SU-DHL-6 (cell line): Measurements from ENCODE around the gene KLRF1.

ENCODE experiments used
- H2AFZ ChIP-seq: fragments of 200-600 bp; sonication (generic); 2 replicates; pipeline ENCODE4 v1.6.1; 2014; ENCODE audit warnings: low read depth, mild to moderate bottlenecking, moderate library complexity, mixed read lengths, antibody characterized with exemption, low read length; ENCODE audit not compliant: severe bottlenecking
- H3F3A ChIP-seq: fragments of 200-600 bp; shearing (Covaris generic); 2 replicates; pipeline ENCODE4 v1.6.0; 2016; ENCODE audit warnings: antibody characterized with exemption, mild to moderate bottlenecking; ENCODE audit not compliant: insufficient read depth
- H3K27ac ChIP-seq: fragments of 200-600 bp; sonication (generic); 2 replicates; pipeline ENCODE4 v1.5.1; 2016; ENCODE audit warnings: low read depth, mild to moderate bottlenecking, low read length, moderate library complexity, mixed read lengths
- H3K27me3 ChIP-seq: fragments of 200-600 bp; sonication (generic), shearing (Covaris generic); 2 replicates; pipeline ENCODE4 v1.6.0; 2014; ENCODE audit warnings: mild to moderate bottlenecking, low read length
- H3K36me3 ChIP-seq: fragments of 200-600 bp; sonication (generic); 2 replicates; pipeline ENCODE4 v1.6.1; 2014; ENCODE audit warnings: mild to moderate bottlenecking, low read length, mixed read lengths
- H3K4me2 ChIP-seq: fragments of 300-600, 200-600 bp; shearing (Covaris generic), sonication (generic); 2 replicates; pipeline ENCODE4 v1.6.0; 2014; ENCODE audit warnings: low read length, low read depth, mild to moderate bottlenecking; ENCODE audit not compliant: poor library complexity, severe bottlenecking
- H3K4me3 ChIP-seq: fragments of 200-600 bp; sonication (generic); 2 replicates; pipeline ENCODE4 v1.5.1; 2014; ENCODE audit warnings: antibody characterized with exemption, low read length, mild to moderate bottlenecking, mixed read lengths; ENCODE audit not compliant: insufficient read depth, poor library complexity, severe bottlenecking
- H3K79me2 ChIP-seq: fragments of 200-600 bp; sonication (generic); 2 replicates; pipeline ENCODE4 v1.6.1; 2014; ENCODE audit warnings: mild to moderate bottlenecking, low read length, moderate library complexity; ENCODE audit not compliant: insufficient read depth
- H3K9ac ChIP-seq: fragments of 200-600 bp; sonication (generic); 2 replicates; pipeline ENCODE4 v1.7.0; 2014; ENCODE audit warnings: mild to moderate bottlenecking, low read length
- H3K9me2 ChIP-seq: fragments of 200-600 bp; sonication (generic); replicated peaks from 2 replicates; pipeline ENCODE4 v1.6.1; 2014; ENCODE audit warnings: low read length; ENCODE audit not compliant: insufficient read depth
- H3K9me3 ChIP-seq: fragments of 200-600 bp; sonication (generic); 2 replicates; pipeline ENCODE4 v1.6.1; 2014; ENCODE audit warnings: low read length, mixed read lengths; ENCODE audit not compliant: insufficient read depth
- H4K20me1 ChIP-seq: fragments of 200-600 bp; sonication (generic); 2 replicates; pipeline ENCODE4 v1.6.1; 2014; ENCODE audit warnings: low read depth, mild to moderate bottlenecking, antibody characterized with exemption, low read length, moderate library complexity, mixed read lengths
- EZH2phosphoT487 ChIP-seq: fragments of 200-600 bp; sonication (generic), shearing (Covaris generic); conservative IDR thresholded peaks from 2 replicates; pipeline ENCODE4 v1.6.1; 2018; ENCODE audit warnings: mild to moderate bottlenecking, antibody characterized with exemption, low read length, moderate library complexity, mixed read lengths
- TF ChIP-seq, protein P1 (sequence below): fragments of 200-600 bp; sonication (generic); IDR thresholded peaks from one replicate; pipeline ENCODE4 v1.5.1; 2017; ENCODE audit warnings: antibody characterized with exemption, mild to moderate bottlenecking, low read length, moderate library complexity; ENCODE audit not compliant: insufficient read depth, poor library complexity, severe bottlenecking

KLRF1 gene

DNA sequence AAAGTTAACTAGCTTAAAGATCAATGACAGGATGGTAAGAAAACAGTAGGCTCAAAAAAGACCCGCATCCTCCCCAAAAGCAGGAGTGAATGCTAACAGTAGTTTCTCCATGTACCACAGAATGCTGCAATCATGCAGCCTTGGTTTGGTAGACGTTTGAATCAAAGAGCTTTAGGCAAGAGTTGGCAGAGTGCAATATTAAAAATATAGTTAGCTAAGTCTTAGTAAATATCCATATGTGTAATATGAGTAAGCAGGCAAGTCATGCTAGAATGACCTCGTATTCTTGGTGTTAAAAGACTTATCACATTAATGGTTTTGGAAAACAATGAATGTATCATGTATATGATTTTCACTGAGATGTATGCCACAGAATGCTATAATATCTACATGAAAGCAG, 18.8 kb upstream of the KLRF1 start:
- no peaks in the 10 kb centered on the region for H3K36me3 ChIP-seq
- H3K4me3 ChIP-seq = no peak overlapping the region
- TF ChIP-seq, protein P1, sequence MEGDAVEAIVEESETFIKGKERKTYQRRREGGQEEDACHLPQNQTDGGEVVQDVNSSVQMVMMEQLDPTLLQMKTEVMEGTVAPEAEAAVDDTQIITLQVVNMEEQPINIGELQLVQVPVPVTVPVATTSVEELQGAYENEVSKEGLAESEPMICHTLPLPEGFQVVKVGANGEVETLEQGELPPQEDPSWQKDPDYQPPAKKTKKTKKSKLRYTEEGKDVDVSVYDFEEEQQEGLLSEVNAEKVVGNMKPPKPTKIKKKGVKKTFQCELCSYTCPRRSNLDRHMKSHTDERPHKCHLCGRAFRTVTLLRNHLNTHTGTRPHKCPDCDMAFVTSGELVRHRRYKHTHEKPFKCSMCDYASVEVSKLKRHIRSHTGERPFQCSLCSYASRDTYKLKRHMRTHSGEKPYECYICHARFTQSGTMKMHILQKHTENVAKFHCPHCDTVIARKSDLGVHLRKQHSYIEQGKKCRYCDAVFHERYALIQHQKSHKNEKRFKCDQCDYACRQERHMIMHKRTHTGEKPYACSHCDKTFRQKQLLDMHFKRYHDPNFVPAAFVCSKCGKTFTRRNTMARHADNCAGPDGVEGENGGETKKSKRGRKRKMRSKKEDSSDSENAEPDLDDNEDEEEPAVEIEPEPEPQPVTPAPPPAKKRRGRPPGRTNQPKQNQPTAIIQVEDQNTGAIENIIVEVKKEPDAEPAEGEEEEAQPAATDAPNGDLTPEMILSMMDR = no peak
- no peak for TF ChIP-seq EZH2phosphoT487
- H3K27me3 ChIP-seq = no peaks in the 10 kb centered on the region
- no peaks in the 10 kb centered on the region for H3K9me2 ChIP-seq
- no peaks in the 10 kb centered on the region for H3K9me3 ChIP-seq
- H3K27ac ChIP-seq = no peak overlapping the region
- H3K4me2 ChIP-seq = no peak overlapping the region
- no peak overlapping the region for H2AFZ ChIP-seq
- H3K79me2 ChIP-seq = no peaks in the 10 kb centered on the region
- no peaks in the 10 kb centered on the region for H4K20me1 ChIP-seq
- no peaks in the 10 kb centered on the region for H3F3A ChIP-seq
- no peak overlapping the region for H3K9ac ChIP-seq

DNA sequence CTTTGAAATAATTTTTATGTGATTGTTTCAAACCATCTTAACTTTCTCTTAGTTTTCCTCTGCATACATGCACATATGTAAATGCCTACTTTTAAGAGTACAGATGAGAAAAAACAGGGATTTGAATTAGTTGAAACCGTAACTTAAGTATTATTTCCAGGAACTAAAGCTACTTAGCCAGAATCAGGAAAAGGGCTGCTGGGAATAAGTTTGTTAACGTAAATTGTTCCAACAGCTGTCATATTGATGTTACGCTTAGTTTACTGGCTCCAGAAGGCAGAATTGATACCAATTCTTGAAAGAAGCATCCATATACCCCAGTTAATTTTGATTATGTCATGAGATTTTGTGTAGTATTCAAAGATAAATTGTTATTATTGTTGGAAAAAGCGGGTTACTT, 17.9 kb upstream of the KLRF1 start:
- no peak overlapping the region for H3K4me3 ChIP-seq
- H3F3A ChIP-seq = no peaks in the 10 kb centered on the region
- no peaks in the 10 kb centered on the region for H3K36me3 ChIP-seq
- H4K20me1 ChIP-seq = no peaks in the 10 kb centered on the region
- no peak overlapping the region for H3K9ac ChIP-seq
- no peak overlapping the region for H2AFZ ChIP-seq
- H3K27me3 ChIP-seq = no peaks in the 10 kb centered on the region
- H3K9me2 ChIP-seq = no peaks in the 10 kb centered on the region
- no peak overlapping the region for H3K4me2 ChIP-seq
- H3K79me2 ChIP-seq = no peaks in the 10 kb centered on the region
- TF ChIP-seq, protein P1 = no peak
- H3K27ac ChIP-seq = no peak overlapping the region
- H3K9me3 ChIP-seq = no peaks in the 10 kb centered on the region

DNA sequence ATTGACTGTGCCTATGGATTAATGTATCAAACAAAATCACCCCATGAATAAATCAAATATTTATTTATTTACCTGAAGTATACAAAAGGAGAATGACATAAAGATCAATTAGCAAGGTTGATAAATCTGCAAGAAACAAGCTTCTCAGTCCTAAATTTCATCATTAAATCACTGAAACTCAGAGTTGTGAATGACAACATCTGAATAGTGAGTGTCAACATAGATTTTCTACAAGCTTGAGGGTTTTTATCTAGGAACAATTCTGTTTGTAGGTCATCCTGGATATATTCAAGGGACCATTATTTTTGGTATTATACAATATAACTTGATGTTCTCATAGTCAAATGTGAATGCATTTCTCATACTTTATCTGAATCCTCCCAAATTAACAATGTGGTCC, 17.4 kb upstream of the KLRF1 start:
- Histone ChIP-seq H3K4me2 (no peak overlapping the region), H3F3A (no peaks in the 10 kb centered on the region), H3K9me2 (no peaks in the 10 kb centered on the region)

More for the DNA sequence above, 17.4 kb upstream of the KLRF1 start:
- no peak overlapping the region for H3K9ac ChIP-seq
- no peaks in the 10 kb centered on the region for H3K27me3 ChIP-seq
- no peaks in the 10 kb centered on the region for H4K20me1 ChIP-seq
- TF ChIP-seq, protein P1 = no peak
- no peak for TF ChIP-seq EZH2phosphoT487
- no peaks in the 10 kb centered on the region for H3K79me2 ChIP-seq
- H3K4me3 ChIP-seq = no peak overlapping the region
- H2AFZ ChIP-seq = no peak overlapping the region
- H3K27ac ChIP-seq = no peak overlapping the region
- no peaks in the 10 kb centered on the region for H3K36me3 ChIP-seq
- no peaks in the 10 kb centered on the region for H3K9me3 ChIP-seq
